NCI-H146 treated with DMSO at 0.1 percent for 48 hours (cell line): Measurements from ENCODE around the gene ZNF394.
"Not testable (repeated sequence)": the region's sequence is repeated elsewhere in the genome, so short reads cannot be mapped to it uniquely, and the experiment has no call there.

Source experiments
- DNase-seq: peaks from one replicate; lab custom pipeline; 2025; ENCODE audit not compliant: unreplicated experiment; lab: John Stamatoyannopoulos, UW

ZNF394 gene

DNA sequence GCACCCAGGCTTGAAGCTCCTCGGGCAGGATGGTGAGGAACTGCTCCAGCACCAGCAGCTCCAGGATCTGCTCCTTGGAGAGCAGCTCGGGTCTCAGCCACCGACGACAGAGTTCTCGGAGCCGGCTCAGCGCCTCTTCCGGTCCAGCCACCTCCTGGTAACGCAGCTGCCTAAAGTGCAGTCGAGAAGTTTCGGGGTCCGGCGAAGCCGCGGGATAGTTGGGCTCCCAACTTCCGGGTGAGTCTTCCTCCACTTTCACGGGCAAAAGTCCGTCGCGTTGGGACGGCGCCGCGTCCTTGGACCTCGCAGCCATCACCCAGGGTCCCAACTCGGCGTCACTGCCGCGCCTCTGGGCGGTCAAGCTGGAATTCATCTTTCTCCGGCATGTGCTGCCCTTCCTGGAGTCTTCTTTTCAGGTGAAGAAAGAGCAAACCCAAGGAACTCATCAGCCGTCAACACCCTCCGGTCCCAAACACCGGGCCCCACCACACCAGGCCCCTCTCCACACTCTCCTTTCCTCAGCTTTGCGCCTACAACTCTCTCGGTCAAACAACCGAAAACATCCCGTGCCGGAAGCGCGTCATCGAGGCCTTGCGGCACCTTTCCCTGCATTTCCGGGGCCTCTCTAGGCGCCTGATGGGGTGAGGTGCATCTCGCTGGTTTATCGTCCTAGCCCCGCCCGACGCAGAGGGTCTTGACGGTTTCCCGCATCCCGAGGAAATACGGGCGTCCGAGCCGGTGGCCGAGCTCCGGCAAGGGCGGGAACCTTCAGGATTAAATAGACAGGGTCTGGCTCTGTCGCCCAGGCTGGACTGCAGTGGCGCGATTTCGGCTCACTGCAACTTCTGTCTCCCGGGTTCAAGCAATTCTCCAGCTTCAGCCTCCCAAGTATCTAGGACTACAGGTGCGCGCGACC lies at the start of gene ZNF394:
Gene ZNF394, minus strand, starts transcription at position 561 of the 916 bp plus-strand sequence. Its CDS starts 188 bp downstream, at position 373.
- peak; percentile 79 for DNase-seq

DNA sequence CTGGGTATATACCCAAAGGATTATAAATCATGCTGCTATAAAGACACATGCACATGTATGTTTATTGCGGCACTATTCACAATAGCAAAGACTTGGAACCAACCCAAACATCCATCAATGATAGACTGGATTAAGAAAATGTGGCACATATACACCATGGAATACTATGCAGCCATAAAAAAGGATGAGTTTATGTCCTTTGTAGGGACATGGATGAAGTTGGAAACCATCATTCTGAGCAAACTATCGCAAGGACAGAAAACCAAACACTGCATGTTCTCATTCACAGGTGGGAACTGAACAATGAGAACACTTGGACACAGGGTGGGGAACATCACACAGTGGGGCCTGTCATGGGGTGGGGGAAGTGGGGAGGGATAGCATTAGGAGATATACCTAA lies 49.5 kb upstream of the ZNF394 start:
- DNase-seq, result not testable (repeated sequence)

DNA sequence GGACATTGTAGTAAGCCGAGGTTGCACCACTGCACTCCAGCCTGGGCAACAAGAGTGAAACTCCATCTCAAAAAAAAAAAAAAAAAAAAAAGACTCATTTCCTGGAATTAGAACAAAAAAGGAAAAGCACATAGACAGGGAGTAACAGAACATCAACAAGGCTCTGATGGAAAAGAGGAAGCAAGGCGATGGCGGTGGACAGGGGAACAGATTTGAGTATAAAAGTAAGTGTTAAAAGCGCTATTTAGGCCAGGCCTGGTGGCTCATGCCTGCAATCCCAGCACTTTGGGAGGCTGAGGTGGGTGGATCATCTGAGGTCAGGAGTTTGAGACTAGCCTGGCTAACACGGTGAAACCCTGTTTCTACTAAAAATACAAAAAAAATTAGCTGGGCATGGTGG lies 45.2 kb upstream of the ZNF394 start:
- not testable (repeated sequence) for DNase-seq

DNA sequence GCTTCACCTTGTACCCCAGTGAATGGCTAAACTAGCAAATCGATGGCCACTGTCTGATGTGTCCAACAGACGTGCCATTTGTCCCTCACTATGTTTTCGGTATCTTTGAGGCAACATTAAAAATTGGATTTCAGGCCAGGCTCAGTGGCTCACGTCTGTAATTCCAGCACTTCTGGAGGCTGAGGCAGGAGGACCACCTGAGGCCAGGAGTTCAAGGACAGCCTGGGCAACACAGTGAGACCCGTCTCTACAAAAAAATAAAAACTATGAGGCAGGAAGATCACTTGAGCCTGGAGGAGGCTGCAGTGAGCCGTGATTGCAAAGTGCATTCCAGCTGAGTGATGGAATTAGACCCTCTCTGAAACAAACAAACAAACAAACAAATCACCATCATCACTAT lies 43.8 kb upstream of the ZNF394 start:
- no peak for DNase-seq

DNA sequence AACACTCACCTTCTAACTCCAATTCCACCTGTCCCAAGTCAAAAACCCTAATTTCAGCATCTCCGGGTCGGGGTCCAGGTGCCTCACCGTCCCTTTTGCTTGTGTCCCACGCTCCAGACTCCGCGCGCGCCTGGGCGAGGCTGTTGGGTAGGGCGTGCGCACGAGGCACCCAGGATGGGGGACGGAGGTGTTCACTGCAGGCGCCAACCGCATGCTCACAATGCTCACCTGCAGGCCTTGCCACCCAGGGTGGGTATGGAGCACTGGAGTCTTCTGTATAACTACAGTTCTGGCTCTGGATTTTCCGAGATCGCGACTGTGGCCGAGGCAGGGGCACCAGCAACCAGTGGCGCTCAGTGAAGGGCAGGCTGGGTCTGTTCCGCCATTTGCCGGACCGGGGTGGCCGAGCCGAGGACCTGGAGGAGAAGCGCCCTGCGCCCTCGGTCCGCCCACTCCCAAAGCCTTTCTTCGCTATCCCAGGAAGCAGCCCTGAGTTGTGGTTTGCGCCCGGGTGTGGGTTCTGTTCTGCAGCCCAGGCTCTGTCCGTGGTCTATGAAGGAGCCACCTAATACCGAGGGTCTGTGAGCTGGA lies 43.1 kb upstream of the ZNF394 start:
- DNase-seq, result no peak

DNA sequence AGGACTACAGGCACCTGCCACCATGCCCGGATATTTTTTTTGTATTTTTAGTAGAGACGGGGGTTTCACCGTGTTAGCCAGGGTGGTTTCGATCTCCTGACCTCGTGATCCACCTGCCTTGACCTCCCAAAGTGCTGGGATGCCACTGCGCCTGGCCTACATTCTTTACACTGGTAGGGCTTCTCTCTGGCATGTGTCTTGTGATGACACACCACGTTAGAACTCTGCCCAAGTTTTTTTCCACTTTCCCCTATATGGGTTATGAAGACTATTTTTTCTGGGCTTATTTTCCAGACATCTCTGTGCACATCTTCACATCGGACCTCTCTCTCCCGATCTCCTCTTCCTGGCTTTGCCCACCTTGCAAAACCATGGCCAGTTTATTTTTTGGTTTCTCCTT lies 41.1 kb upstream of the ZNF394 start:
- DNase-seq, result no peak

DNA sequence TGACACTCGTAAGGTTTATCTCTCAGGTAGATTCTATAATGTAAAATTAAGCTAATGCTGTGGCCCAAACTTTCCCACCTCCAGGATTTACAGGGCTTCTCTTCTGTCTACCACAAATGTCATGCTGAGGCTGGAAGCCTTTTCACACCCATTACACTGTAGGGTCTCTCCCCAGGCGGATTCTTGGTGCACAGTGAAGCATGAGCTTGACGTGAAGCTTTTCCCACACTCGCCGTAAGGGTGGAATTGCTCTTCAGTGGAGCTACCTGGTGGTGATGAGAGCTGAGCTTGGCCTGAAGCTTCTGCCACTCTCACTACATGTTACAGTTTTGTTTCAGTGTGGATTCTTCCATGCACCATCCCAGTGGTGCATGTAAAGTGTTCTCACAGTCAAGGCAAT lies 40.5 kb upstream of the ZNF394 start:
- no peak for DNase-seq

DNA sequence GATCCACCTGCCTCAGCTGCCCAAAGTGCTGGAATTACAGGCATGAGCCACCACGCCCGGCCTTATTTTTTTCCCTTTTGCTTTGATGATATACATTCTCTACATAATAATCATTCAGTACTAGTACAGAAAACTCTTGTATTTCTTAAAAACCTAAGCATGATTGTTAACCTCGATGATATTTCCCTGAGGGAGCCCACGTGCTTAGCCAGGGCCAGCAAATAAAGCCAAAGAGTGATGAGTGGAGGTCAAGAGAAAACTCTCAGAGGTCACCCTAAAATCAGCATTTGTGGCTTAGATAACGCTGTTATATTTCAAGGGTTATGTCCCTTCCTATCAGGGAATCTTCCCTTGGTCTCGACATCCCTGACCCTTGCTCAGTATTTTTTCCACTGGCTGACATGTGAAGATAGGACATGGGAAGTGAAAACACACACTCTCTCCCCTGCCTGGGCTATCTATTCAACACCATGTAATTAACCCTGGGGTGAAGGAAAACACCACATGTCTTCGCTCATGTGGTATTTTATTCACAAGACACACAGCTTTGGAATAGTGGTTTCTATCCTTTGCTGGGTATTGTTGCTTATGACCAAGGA lies 39.2 kb upstream of the ZNF394 start:
- no peak for DNase-seq

DNA sequence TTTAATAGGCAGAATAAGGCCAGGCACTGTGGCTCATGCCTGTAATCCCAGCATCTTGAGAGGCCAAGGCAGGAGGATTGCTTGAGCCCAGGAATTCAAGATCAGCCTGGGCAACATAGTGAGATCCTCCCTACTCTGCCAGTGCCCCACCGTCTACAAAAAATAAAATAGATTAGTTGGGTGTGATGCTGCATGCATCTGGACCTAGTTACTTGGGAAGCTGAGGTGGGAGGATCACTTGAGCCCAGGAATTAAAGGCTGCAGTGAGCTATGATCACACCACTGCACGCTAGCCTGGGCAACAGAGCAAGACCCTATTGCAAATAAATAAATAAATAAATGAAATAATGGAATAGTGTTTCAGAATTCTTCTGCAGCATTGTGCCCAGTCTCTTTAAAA lies 35.6 kb upstream of the ZNF394 start:
- DNase-seq, result no peak

DNA sequence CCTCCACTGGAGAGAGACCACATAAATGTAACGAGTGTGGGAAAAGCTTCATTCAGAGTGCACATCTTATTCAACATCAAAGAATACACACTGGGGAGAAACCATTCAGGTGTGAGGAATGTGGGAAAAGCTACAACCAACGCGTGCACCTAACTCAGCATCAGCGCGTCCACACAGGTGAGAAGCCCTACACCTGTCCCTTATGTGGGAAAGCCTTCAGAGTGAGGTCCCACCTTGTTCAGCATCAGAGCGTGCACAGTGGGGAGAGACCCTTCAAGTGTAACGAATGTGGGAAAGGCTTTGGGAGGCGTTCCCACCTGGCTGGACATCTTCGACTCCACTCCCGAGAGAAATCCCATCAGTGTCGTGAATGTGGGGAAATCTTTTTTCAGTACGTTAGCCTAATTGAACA lies 31.3 kb upstream of the ZNF394 start:
- DNase-seq, result no peak

DNA sequence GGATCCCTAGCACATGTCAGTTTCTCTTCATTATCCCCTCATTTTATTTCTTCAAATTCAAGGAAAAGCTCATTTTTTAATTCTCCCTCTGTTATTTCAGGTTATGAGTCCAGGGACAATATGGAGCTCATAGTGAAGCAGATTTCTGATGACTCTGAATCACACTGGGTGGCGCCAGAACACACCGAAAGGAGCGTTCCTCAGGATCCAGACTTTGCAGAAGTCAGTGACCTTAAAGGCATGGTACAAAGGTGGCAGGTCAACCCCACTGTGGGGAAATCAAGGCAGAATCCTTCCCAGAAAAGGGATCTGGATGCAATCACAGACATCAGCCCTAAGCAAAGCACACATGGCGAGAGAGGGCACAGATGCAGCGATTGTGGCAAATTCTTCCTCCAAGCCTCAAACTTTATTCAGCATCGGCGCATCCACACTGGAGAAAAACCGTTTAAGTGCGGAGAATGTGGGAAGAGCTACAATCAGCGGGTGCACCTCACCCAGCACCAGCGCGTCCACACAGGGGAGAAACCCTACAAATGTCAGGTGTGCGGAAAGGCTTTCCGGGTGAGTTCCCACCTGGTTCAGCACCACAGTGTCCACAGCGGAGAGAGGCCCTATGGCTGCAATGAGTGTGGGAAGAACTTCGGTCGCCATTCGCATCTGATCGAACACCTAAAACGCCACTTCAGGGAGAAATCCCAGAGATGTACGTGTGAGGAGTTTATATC lies 25.8 kb upstream of the ZNF394 start:
- DNase-seq, result no peak

DNA sequence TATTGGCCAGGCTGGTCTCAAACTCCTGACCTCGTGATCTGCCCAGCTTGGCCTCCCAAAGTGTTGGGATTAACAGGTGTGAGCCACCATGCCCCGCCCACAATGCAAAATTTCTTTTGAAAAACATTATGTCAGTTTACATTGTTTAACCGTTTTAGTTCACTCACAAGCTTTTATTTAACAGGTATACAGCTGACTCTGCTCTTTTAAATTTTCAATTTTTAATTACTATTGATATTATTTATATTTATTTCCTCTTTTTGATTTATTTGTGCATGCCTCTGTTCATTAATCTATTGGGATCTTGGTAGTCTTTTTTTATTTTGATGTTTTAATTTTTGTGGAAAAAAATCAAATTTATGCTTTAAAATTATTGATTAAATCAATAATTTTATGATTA lies 21.3 kb upstream of the ZNF394 start:
- no peak for DNase-seq

DNA sequence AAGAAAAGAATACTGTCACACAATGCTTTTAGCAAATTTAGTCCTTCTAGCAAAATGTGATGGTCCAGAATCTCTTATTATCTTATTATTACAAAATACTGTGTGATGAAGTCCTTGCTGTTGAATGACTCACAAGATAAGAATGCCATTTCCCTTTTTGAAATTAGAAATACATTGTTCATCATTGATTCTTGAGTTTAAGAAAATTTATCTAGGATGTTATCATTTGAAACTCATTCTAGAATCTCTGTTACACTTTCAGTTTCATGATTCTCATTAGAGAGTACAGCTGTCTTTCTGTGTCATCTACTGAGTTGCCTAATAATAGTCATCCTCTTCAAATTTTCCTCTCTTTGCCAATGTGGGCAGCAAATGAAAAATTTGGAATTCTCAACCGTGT lies 14.0 kb upstream of the ZNF394 start:
- DNase-seq, result no peak

DNA sequence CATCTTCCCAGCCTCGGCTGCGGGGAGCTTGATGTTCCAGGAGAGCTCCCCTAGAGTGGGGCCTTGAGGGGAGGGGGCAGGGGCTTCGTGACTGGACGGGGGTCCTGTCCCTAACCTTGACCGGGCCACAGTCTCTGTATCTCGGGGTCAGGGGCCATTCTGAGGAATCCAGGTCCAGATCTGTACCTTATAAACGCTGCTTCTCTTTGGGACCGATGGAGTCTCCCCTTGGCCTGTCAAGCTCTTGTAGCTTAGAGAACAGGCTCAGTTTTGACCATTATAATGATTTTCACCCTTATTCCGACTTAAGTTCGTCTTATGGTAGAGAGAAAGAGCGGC lies 5.2 kb upstream of the ZNF394 start:
- no peak for DNase-seq

DNA sequence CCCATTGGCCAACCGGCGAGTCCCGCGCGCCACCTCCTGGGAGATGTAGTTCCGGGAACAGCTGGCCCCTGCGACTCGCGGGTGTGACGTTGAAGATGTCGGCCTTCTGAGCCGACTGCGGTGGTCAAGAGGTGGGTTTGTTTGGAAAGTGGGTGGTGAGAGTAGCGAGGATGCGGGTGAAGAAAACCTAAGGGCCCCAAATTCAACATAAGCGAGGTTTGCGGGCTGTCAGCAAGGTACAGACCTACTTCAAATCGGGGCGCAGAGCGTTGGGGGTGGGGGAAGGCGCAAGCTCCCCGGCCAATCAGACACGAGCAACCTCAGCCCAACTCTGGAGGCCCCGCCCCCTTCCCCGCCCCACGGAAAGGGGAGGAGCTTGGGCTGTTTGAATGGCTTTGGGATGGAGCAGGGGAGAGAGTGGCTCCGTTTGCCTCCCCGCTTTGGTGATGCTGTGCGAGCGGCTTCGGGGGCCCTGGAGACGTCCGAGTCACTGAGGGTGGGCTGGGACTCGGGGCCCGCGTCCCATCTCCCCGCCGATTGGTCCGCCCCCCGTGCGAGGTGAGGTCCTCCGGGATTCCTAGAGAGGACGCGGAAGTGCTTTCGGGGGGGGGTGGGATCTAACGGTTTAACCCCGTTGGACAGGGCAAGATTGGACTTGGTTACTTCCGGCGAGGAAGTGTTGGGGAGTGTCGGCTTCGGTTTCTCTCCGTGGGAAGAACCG lies 4.7 kb upstream of the ZNF394 start, which contains the start of gene ZKSCAN5:
Gene ZKSCAN5, plus strand, starts transcription at position 60 of the 721 bp plus-strand sequence. CDS start 1,383 bp downstream, outside the sequence.
- peak; percentile 94 for DNase-seq

DNA sequence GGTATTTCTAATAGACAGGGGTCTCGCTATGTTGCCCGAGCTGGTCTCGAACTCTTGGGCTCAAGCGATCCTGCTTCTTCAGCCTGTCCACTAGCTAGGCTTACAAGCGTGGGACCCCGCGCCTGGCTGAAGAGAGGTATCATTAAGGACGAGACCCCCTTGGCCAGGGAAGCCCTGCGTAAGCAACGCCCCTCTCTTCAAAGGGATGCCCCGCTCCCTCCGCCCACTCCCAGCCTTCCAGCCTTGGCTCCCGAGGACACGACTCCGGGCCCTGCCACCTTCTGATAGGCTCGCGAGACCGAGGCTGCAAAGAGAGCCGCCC lies 4.2 kb upstream of the ZNF394 start:
- DNase-seq, result no peak

DNA sequence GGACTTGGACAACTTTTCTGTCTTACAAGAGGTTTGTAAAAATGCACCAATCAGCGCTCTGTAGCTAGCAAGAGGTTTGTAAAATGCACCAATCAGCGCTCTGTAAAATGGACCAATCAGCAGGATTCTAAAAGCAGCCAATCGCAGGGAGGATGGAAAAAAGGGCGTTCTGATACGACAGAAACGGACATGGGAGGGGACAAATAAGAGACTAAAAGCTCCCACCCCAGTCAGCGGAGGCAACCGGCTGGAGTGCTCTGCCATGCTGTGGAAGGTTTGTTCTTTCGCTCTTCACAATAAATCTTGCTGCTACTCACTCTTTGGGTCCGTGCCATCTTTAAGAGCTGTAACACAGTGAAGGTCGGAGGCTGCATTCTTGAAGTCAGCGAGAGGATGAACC lies 1.2 kb upstream of the ZNF394 start:
- DNase-seq, result not testable (repeated sequence)

DNA sequence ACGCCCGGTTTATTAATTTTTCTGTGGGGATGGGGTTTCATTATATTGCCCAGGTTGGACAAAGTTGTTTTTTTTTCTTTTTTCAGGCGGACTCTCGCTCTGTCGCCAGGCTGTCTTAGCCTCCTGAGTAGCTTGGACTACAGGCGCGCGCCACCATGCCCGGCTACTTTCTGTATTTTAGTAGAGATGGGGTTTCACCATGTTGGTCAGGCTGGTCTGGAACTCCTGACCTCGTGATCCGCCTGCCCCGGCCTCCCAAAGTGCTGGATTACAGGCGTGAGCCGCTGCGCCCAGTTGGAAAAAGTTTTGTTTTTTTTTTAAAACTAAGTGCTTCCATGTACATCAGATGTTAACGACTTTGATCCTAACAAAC lies 542 bp upstream of the ZNF394 start:
- DNase-seq, result no peak

DNA sequence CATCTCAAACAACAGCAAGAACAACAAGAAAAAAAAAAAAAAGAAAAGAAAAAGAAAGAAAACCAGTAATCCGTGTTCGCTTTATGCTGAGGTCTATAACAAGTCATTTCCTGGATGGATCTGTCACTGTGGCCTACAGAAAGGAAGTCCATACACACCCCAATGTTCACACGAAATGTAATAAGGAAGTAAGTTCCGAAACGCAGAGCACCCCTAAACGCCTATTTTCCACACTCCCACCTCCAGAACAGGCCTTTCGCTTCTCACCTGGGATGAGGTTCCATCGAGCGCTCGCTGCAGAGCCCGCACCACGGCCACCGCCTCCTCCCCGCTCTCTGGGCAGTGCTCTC lies 735 bp downstream of the ZNF394 start:
- no peak for DNase-seq

DNA sequence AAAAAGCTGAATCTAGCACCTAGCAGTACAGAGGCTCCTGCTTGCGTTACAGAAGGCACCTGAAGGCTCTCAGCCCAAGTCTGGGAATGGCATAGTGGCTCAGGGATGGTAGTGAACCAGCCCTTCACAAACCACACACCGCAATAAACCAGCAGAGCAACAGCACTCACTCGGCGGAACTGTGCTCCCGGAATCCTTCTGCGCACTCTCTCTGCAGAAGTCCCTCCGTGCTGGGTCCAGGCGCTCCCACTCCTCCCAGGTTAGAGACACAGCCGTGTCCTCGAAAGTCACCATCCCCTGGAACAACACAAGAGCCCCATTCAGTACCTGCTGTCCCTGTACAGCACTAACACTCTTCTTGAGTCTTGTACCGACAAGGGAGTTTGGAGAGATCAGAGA lies 1.5 kb downstream of the ZNF394 start:
- no peak for DNase-seq
